Measurements from ENCODE around the gene ARID2.

GRCh38 chr12:45853550-45853949 is 124.0 kb downstream of the ARID2 start:
- no peak for TF ChIP-seq RAD21 (CRISPR knock-in tag; IDR thresholded peaks at IDR 0.05)
- TF ChIP-seq FOXK1 (CRISPR knock-in tag; IDR thresholded peaks at IDR 0.05; ENCODE audit: borderline replicate concordance, low read depth): no peak
- TF ChIP-seq ZNF121 (CRISPR knock-in tag; IDR thresholded peaks at IDR 0.05): no peak
- TF ChIP-seq NBN (conservative IDR thresholded peaks at IDR 0.05): no peak
- no peak for TF ChIP-seq ZNF512B (CRISPR knock-in tag; IDR thresholded peaks at IDR 0.05; ENCODE audit: borderline replicate concordance)
- TF ChIP-seq DMAP1 (CRISPR knock-in tag; IDR thresholded peaks at IDR 0.05): no peak
- TF ChIP-seq HOXA3 (CRISPR knock-in tag; IDR thresholded peaks at IDR 0.05): no peak
- no peak for TF ChIP-seq GPN1 (CRISPR knock-in tag; IDR thresholded peaks at IDR 0.05; ENCODE audit: borderline replicate concordance)
- TF ChIP-seq USF2 (IDR thresholded peaks at IDR 0.05; ENCODE audit: low read depth, low read length): no peak
- TF ChIP-seq USF2 (CRISPR knock-in tag; IDR thresholded peaks at IDR 0.05; ENCODE audit: borderline replicate concordance): no peak
- no peak for TF ChIP-seq HDAC6 (IDR thresholded peaks at IDR 0.05; ENCODE audit: low read depth, low read length)
- TF ChIP-seq SMARCC2 (IDR thresholded peaks at IDR 0.05): no peak

Measured in HepG2 (cell line).